ENCODE data around the gene SNX17.
"Not testable (repeated sequence)": the region's sequence is repeated elsewhere in the genome, so short reads cannot be mapped to it uniquely, and the experiment has no call there.

Gene SNX17

DNA sequence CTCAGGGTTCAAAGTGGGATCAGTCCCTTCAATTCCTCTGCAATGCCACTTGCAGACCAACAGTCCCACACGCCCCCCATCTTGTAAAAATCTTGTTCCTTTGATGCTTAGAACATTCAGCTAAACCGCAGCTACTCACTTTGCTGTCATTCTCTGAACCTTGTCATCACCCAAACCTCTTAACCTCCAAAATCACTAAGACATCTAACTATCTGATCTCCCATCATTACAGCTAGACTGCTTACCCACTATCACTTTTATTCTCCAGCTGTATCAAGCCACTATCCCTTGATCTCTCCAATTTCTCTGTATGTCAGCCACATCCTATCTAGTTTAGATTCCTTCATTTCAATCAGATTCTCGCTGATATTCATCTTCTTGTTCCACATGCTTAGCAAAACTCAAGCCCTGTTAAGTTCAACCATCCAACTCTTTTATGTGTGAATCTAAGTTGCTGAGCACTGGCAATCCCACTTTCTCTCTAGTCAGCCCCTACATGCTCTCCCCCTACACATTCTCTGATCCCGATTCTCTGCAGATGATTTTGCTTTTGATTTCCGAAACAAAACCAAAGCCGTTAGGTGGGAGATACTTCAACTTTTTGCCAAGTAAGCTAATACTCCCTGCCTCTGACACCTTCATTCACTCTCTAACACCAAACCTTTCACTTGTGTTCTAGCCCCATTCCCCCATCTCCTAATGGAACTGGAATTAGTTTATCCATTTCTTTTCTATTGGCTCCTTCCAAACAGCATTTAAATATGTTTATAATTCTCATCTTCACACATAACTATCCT is 18.4 kb upstream of the SNX17 start:
- H3K4me1 ChIP-seq (ENCODE audit: insufficient read depth, low read length, severe bottlenecking): peaks cover 41% of the 10 kb centered on the region
- peak overlapping the region; percentile 35; the same call in 1 of the 2 replicates for H3K4me2 ChIP-seq (ENCODE audit: low read length)
- no peaks in the 10 kb centered on the region for H3K27me3 ChIP-seq (ENCODE audit: insufficient read depth, low read length)
- peak overlapping the region; percentile 24 for H3K27ac ChIP-seq (ENCODE audit: low read depth, low read length, poor library complexity, severe bottlenecking)
- H3K9me3 ChIP-seq (ENCODE audit: low read length): no peaks in the 10 kb centered on the region
- H2AFZ ChIP-seq (ENCODE audit: low read length): no peak overlapping the region
- H3K9ac ChIP-seq (ENCODE audit: low read length): no peak overlapping the region
- H3K79me2 ChIP-seq (ENCODE audit: insufficient read depth, low read length): peaks cover 78% of the 10 kb centered on the region
- peaks cover 3% of the 10 kb centered on the region; the same call in 1 of the 2 replicates for H3K36me3 ChIP-seq (ENCODE audit: insufficient read depth, low read length)
- H3K9me2 ChIP-seq (ENCODE audit: low read depth, low read length): no peaks in the 10 kb centered on the region
- H3K4me3 ChIP-seq (ENCODE audit: low read depth, low read length, poor library complexity, severe bottlenecking): no peak overlapping the region
- TF ChIP-seq EZH2 (IDR thresholded peaks at IDR 0.05; ENCODE audit: borderline replicate concordance, low read length) (no peak), CTCF (IDR thresholded peaks at IDR 0.05; ENCODE audit: low read length) (no peak)
- no peaks in the 10 kb centered on the region for H4K20me1 ChIP-seq (ENCODE audit: insufficient read depth, low read length)
- H3F3A ChIP-seq (ENCODE audit: insufficient read depth, low read length): no peaks in the 10 kb centered on the region

- Histone ChIP-seq H3K79me2 (ENCODE audit: insufficient read depth, low read length) (peaks cover 80% of the 10 kb centered on the region), H3K4me1 (ENCODE audit: insufficient read depth, low read length, severe bottlenecking) (peaks cover 50% of the 10 kb centered on the region)
- not testable (repeated sequence) for H3K36me3 ChIP-seq (ENCODE audit: insufficient read depth, low read length); H3K4me2 ChIP-seq (ENCODE audit: low read length); H3K9me2 ChIP-seq (ENCODE audit: low read depth, low read length); H3F3A ChIP-seq (ENCODE audit: insufficient read depth, low read length); H3K9me3 ChIP-seq (ENCODE audit: low read length); H3K27ac ChIP-seq (ENCODE audit: low read depth, low read length, poor library complexity, severe bottlenecking); H3K27me3 ChIP-seq (ENCODE audit: insufficient read depth, low read length); H3K9ac ChIP-seq (ENCODE audit: low read length); H4K20me1 ChIP-seq (ENCODE audit: insufficient read depth, low read length); H2AFZ ChIP-seq (ENCODE audit: low read length); H3K4me3 ChIP-seq (ENCODE audit: low read depth, low read length, poor library complexity, severe bottlenecking)
Measured at GRCh38 chr2:27353386-27353761, 17.0 kb upstream of the SNX17 start.

- TF ChIP-seq CTCF (IDR thresholded peaks at IDR 0.05; ENCODE audit: low read length) (no peak), EZH2 (IDR thresholded peaks at IDR 0.05; ENCODE audit: borderline replicate concordance, low read length) (no peak)
- Histone ChIP-seq H3F3A (ENCODE audit: insufficient read depth, low read length) (no peaks in the 10 kb centered on the region), H3K79me2 (ENCODE audit: insufficient read depth, low read length) (peaks cover 76% of the 10 kb centered on the region), H3K4me1 (ENCODE audit: insufficient read depth, low read length, severe bottlenecking) (peaks cover 50% of the 10 kb centered on the region), H3K27ac (ENCODE audit: low read depth, low read length, poor library complexity, severe bottlenecking) (no peak overlapping the region), H3K4me2 (ENCODE audit: low read length) (peak overlapping the region; percentile 31; the same call in 1 of the 2 replicates), H3K9me2 (ENCODE audit: low read depth, low read length) (no peaks in the 10 kb centered on the region), H3K4me3 (ENCODE audit: low read depth, low read length, poor library complexity, severe bottlenecking) (no peak overlapping the region), H3K36me3 (ENCODE audit: insufficient read depth, low read length) (peaks cover 10% of the 10 kb centered on the region; the same call in 1 of the 2 replicates), H3K9ac (ENCODE audit: low read length) (no peak overlapping the region), H3K27me3 (ENCODE audit: insufficient read depth, low read length) (no peaks in the 10 kb centered on the region), H4K20me1 (ENCODE audit: insufficient read depth, low read length) (no peaks in the 10 kb centered on the region), H2AFZ (ENCODE audit: low read length) (no peak overlapping the region), H3K9me3 (ENCODE audit: low read length) (no peaks in the 10 kb centered on the region)
Measured at GRCh38 chr2:27353762-27354596, 16.4 kb upstream of the SNX17 start.
